AML-193 (cell line): ENCODE measurements around the gene PRKAR2B.
"Not testable (repeated sequence)": the region's sequence is repeated elsewhere in the genome, so short reads cannot be mapped to it uniquely, and the experiment has no call there.

Experiments
- DNase-seq, 2 experiments: peaks; one replicate each; lab custom pipeline; 2025; lab: John Stamatoyannopoulos, UW

Gene PRKAR2B

DNA sequence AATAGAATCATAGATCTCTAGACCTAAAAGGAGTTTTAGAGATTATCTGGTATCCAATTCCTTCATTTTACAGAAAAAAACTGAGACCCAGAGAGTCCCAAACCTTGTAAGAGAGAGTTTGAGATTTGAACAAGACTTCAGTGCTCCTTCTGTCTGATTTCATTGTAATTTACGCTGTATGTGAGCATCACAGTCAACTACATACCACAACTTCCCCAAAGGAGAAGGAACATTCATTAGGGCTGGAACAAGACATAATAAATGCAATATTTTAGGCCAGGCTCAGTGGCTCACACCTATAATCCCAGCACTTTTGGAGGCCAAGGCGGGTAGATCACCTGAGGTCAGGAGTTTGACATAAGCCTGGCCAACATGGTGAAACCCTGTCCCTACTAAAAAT lies 17.3 kb upstream of the PRKAR2B start:
- peak; percentile 57 to 68 for DNase-seq

DNA sequence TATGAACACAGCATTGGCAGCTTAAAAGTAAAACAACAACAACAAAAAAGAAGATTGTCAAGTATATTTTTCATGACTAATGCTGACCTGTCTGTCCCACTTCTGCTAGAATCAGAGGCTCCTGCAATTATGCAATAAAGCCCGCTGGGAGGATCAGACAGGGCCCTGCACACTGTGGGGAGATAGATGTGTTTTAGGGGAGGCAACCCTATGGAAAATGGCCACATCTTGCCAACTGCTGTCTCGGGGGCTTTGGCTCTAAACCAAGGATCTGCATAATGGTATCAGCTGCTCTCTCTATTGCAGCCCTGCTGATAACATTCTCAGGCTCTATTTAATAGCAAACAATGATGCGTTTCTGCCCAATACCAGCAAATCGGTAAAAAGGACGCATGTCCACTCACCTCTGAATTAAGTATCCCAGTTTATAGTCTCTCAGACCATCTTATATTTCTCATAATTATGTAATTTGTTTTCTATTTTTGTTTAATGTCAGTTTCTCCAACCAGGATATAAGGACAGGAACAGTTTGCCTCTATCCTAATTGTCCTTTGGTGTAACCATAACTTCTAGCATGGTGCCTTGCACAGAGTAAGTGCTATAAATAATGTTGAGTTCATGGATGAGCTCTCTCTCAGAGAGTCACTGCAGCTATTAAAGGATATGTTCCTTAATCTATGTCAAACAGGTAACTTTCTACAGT lies 15.3 kb upstream of the PRKAR2B start:
- peak; percentile 23 to 35 for DNase-seq

DNA sequence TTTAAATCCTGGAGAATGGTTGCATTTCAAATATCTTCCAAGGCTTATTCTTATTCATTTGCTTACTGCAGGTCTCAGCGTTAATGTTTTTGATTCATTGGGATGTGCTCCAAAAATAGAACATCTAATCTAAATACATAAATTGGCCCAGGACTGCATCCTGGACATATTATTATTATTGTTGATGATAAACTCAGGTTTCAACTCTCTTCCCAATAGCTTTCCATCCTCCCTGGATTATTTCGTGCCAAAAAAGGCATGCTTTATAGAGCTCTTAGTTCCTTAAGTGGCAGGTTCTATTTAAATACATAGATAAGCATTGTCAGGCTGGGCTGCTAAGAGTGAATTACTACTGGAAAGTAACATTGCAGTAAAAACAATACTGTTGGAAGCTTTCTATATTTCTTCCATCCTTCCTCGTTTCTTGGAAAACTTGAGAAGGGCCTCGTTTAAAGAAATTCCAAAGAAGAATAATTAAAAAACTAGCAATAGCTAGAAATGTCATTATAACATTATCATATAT lies 14.7 kb upstream of the PRKAR2B start:
- DNase-seq, result no peak

DNA sequence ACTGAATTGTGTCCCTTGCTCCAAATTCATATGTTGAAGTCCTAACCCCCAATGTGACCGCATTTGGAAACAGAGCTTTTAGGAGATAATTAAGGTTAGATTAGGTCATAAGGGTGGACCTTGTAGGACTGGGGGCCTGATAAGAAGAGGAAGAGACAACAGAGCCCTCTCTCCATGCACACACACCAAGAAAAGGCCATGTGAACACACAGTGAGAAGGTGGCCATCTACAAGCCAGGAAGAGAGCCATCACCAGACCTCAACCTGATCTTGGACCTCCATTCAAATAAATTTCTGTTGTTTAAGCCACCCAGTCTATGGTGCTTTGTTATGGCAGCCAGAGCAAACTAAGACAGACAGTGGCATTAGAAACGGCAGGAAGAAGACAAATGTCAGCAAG lies 12.5 kb upstream of the PRKAR2B start:
- no peak for DNase-seq

DNA sequence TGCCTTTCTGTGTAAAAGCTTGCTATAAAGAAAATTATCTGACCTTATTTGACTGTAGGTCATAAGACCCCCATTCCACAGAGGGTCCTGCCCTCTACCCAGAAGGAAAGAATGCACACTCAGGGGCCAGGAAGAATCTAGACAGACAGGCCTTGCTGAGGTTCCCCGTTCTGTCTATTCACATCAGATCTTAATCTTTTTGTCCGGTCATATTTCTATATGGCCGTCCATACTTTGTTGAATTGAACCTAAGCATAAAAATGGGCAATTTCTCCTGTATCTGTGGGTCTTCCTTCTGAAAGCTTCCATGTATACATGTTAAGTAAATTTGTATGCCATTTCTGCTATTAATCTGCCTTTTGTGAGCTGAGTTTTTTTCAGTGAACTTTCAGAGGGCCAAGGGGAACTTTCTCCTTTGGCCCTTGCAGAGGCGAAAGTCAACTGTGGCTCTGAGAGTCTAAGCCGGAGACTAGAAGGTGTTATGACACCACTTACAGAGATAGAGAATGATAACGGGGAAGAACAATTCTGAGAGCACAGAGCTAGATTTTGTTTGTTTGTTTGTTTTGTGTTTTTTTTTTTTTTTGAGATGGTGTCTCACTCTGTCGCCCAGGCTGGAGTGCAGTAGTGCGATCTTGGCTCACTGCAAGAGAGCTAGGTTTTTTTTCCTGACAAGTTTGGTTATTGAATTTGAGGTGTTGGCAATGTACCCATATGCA lies 11.6 kb upstream of the PRKAR2B start:
- no peak for DNase-seq

DNA sequence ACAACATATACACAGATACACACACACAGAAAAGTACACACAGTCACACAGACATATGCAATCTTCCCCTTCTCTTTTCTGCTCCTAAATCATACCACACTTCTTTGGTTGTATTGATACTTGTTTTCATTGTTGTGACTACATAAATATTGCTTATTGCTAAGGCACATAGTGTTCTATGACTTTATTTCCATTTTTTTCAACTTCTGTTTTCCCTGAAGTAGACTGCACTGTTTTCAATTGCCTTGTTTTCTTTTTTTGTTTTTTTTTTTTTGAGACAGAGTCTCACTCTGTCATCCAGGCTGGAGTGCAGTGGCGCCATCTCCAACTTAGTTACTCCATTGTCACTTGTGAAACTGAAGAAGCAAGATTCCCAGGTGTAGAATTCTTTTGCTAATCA lies 10.0 kb upstream of the PRKAR2B start:
- no peak for DNase-seq

DNA sequence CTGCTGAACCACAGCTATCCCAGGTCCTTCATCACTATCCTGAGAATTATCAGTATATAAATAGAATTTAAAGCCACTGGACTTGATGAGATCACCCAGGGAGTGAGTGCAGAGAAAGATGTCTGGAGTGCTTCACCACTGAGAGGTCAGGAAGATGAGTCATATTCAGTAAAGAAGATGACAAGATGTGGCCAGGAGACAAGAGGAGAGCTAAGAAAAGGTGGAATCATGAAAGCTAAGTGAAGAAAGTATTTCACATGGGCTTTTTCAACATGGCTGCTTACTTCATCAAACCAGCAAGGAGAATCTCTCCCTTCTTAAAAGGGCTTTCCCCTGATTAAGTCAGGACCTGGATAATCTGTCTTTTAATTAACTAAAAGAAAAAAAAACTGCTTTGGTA lies 9.1 kb upstream of the PRKAR2B start:
- DNase-seq, result peak; percentile 16 to 25

DNA sequence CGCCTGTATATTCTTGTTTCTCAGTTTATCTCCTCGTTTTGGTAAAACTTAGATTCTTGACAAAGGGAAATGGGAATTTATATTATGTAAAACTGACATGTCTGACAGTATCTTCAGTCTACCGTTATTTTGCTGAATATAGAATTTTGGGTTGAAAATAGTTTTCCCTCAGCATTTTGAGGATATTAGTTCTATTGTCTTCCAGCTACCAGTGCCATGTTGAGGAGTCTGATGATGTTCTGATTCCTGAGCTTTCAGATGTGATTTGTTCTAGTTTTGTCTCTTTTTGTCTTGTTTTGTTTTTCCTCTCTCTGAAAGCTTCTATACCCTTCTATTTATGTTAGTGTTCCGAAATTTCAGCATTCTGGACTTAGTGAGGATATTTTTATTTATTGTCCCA lies 8.0 kb upstream of the PRKAR2B start:
- no peak for DNase-seq

DNA sequence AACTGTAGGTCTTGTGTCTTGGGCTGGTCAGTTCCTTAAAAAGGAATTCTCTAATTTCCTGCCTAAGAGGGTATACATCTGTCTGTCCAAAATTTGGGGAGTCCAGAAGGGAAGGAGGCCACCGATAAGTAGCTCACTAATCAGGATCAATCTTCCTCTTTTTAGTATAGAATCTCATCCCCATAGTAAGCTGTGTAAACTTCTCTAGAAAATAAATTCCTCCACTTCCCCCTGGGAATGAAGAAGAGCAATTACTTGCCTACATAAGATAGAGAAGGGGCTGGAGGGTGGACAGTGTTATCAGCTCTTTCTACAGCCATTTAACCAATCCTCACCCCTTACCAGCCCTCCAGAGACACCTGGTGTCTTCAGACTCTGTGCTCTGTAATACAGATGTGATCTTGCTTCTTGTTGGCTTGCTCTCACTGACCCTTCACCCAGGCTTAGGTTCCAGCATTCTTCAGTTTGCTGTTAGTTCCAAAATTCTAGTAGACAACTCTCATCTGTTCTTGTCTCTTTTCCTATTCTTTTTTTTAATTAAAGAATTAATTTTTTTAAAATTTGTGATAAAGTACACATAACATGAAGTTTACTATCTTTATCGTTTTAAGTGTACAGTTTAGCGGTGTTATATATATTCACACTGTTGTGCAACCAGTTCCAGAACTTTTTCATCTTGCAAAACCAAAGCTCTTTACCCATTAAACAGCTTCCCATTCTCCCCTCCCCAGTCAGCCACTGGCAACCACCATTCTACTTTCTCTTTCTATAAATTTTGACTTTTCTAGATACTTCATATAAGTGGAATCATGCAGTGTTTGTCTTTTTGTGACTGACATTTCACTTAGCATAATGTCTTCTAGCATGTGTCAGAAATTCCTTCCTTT lies 6.5 kb upstream of the PRKAR2B start:
- DNase-seq, result peak; percentile 23 to 38

DNA sequence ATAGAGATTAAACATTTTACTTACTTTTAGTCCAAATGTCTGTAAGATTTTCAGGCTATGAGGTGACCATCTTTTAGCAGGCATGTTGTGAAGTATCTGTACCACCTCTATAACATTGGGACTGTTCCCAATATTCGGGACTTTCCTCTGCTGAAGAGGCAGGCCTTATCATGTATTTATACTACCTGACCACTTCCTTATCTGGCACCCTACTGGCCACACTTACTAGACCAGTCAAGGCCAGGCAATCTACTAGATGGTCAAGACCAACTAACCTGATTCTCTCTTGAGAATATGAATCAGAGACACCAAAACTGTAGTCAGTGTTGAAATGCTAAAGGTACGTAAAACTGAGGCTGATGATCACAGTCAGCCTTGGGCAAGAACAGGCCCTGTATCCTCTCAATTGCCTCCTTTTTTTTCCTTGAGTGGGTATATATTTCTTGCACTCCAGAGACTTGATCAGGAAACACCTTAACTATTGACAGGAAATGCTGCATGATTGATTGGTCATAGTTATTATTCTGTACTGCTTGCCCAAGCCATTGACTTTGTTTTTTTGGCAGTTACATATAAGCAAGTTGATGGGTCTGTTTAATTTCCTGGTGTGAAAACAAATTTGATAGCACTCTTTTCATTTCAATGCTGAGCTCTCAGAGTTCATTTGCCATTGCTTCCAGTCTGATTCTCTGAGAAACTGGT lies 5.2 kb upstream of the PRKAR2B start:
- DNase-seq, result no peak

DNA sequence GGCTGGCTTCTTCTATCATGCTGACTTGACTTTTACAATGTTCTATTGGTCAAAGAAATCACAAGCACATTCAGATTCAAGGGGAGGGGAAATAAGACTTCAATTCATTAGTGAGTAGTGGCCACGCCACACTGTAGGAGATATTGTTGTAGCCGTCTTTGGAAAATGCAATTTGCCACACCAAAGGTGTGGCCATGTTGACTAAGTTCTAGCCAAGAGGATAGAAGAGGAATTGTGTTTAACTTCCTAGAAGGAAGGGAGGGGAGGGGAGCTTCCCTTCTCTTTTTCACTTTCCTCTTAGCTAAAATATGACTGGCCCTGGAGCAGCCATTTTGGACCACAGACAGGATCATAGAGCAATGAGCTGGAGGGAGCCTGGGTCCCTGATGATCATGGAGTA lies 3.4 kb upstream of the PRKAR2B start:
- DNase-seq, result no peak

DNA sequence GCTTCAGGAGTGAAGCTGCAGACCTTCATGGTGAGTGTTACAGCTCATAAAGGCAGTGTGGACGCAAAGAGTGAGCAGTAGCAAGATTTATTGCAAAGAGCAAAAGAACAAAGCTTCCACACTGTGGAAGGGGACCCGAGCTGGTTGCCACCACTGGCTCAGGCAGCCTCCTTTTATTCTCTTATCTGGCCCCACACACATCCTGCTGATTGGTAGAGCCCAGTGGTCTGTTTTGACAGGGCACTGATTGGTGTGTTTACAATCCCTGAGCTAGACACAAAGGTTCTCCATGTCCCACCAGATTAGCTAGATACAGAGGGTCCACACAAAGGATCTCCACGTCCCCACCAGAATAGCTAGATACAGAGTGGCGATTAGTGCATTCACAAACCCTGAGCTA lies 2.7 kb upstream of the PRKAR2B start:
- not testable (repeated sequence) for DNase-seq

DNA sequence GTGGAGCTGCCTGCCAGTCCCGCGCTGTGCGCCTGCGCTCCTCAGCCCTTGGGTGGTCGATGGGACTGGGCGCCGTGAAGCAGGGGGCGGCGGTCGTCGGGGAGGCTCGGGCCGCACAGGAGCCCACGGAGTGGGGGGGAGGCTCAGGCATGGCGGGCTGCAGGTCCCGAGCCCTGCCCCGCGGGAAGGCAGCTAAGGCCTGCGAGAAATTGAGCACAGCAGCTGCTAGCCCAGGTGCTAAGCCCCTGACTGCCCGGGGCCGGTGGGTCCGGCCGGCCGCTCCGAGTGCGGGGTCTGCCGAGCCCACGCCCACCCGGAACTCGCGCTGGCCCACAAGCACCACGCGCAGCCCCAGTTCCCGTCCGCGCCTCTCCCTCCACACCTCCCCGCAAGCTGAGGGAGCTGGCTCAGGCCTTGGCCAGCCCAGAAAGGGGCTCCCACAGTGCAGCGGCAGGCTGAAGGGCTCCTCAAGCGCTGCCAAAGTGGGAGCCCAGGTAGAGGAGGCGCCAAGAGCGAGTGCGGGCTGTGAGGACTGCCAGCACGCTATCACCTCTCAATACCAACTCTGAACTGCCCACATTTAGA lies 2.1 kb upstream of the PRKAR2B start:
- not testable (repeated sequence) for DNase-seq

DNA sequence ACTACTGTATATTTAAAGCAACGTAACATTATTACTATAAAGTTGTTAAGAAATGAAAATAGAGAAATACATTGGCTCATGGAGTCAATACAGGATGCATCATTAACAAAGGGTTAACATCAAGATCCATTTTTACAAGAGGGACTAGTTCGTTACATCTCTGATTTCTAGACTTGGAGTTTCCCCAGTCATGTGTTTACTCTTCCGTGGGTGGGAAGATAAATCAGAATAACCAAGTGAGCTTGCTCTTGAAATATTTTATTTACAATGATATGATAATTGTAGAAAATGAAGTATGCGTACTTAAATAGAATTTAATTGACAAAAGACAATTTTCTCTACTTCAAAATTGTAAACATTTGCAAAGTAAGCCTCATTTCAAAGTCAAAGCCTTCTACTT lies 1.0 kb upstream of the PRKAR2B start:
- DNase-seq, result no peak

DNA sequence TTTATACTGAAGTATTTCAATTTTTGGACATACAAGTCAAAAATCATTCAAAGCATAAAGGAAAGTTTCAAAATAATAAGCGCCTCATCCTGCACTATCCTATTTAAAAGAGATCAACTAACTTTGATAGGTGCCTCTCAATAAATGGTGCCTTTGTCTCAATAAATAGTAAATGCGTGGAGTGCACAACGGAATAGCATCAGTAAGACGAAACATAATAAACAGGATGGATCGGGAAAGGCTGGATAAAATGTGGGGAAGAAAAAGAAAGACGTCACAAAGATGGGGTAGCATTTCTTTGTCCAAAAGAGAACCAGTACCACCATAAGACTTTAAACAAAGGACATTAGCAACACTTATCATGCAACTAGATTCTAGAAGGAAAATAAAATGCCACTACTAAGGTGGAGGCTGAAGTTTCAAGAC lies 571 bp upstream of the PRKAR2B start:
- DNase-seq, result no peak

DNA sequence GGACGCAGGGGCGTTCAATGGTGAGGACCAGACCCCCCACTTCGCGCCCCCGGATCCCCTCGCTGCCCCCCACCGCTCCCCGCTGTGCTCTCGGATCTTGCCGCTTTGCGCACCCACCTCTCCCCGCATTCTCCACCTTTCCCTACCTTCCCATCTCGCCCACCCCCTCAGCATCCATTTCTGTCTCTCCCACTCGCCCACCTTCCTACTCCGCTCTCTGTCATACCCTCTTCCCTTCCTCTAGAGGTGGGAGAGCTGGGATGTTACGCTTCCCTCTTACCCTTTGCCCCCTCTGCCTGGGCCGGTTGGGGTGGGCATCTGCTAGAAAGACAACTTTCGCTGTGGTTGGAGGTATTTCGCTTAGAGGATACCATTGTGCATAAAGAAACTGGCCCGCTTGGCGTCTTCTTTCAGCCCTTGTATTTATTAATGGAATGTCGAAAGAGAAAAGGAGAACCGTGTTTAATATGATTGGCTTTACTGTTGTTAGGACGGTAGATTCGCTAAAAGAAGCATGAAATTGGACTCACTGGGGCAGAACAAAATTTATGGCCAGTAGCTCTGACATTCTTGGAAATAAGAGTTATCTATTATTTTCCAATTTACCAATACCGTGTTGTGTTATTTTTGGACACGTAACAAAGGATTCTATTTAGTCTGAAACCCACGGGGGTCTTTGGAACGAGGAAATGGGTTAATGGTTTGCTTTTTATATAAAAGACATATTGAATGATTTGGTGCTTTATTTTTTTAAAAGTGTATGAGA lies 873 bp downstream of the PRKAR2B start:
- DNase-seq, result no peak

DNA sequence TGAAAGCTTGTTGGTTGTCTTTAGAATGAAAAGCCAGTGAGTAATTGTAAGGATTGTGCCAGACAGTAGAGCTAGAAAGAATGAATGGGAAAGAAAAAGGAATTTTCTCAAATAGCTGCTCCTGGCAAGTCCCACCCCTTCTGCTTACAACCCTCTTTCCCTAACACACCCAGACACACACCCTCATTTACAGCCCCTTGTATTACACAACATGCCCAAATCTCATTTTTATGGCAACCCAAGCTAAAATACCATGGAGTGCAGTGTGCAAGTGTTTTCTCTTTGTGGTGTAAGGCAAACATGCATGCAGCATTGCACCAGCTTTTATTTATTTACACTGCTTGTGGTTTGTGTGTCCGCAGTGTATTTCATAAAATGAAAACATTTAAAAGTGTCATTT lies 1.5 kb downstream of the PRKAR2B start:
- DNase-seq, result no peak

DNA sequence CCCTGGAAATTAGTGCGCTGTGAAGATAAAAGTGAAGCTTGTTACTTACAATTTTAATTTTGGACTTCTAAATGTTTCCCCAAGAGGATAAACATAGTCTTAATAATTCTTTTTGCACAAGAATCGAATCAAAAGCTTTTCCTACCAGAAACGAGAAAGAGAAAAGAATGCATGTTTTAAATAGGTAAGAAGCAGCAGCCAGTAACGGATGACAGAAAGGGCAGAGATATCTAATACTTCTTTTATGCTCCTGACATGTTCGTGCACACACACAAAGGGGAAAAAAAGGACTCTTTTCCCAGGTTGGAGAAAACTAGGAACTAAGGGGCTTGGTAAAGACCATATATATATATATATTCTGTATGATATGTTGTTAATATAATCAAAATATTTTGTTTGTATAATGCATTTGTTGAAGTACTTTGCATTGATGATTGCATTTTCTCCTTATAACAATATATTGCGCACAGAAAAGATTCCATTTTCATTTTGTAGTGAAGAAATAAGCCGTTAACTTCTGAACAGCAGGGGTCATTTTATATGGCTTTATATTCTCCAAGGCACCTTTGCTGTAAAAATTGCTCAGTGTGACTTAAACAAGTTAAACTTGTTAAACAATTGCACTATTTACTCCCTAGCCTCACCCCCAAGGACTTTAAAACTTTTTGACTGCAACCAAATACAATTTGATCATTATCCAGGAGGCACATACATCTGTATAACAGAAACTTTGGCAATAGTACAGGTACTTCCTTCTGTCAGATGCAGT lies 2.2 kb downstream of the PRKAR2B start:
- DNase-seq, result no peak

DNA sequence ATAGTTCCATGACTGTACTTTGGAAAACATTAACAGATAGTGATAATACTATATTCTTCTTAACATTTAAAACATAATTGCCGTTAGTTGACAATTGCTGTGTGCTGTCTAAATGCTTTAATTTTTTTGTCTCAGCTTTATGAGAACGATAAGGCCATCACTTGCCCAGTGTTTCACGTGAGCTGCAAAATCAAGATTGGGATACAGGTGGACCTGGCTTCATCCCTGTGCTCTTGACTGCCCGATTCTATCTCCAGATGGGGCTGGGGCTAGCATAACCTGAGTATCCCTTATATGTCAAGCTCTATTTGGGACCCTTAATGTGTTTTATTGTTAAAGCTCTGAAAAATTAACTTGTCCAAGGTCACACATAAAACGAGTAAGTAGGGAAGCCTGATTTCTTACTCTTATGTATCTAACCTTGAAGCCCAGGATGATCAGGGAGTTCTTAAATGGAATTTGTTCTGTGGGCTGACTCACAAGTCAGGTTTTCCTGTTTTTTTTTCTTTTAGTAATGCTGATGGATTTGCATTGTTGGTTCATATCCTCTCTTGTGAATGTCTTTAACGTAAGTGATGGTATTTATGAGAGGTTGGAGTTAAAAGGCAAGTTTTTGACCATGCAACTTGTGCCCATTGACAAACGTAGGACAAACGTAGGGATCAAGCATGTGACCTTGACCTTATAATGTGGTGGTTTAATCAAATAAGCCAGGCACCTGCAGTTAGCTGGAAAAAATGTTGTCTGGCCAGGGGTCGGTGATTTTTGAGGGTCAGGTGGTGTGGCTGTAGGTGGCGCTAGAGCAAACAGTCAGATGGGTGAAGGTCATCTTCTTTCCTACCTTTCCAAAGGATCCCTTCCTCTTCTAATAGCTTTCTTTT lies 3.6 kb downstream of the PRKAR2B start:
- DNase-seq, result no peak
